ENCODE results near the gene SDSL.

GRCh38 chr12:113399490-113399889 lies 22.7 kb upstream of the SDSL start:
- no peak for TF ChIP-seq CTCF (IDR thresholded peaks at IDR 0.05)
- no peak for TF ChIP-seq POLR2A (IDR thresholded peaks at IDR 0.05)

All from body of pancreas (tissue), 4 donors.